K562 (cell line): ENCODE measurements around the gene LRRC4B. TPM values are rescaled to one million over a fixed set of nuclear protein-coding genes. Genes with fewer than 3 reads are reported as not detected.

Source experiments
- ATAC-seq: fragments of 200-7000 bp; cut with Tn5 transposase; 3 replicates; pipeline ENCODE4 v1.9.1; 2020; ENCODE audit warnings: moderate library complexity
- BruUV-seq: library from RNA; stranded (reverse); fragments of 400-500 nt; replicated peaks from 2 replicates; lab custom pipeline; 2021; lab: Mats Ljungman, UMichigan
- CTCF ChIA-PET: fragments of 300-600 bp; formaldehyde crosslinking; extraction: SDS; loops from one replicate; lab custom pipeline; 2021; ENCODE audit warnings: low intra/inter-chr PET ratio; lab: Yijun Ruan, JAX
- POLR2A ChIA-PET: fragments of 300-600, 350-650 bp; sonication (Branson Sonifier 250); formaldehyde crosslinking; extraction: SDS; loops from one replicate; lab custom pipeline; 2021; ENCODE audit warnings: antibody characterized with exemption, inconsistent platforms; lab: Yijun Ruan, JAX
- DNase-seq, 4 experiments: peaks; one replicate each; pipeline versions ENCODE4 v3.0.0 to v3.0.0-alpha.2; 2011 to 2018; ENCODE audit warnings: low spot score in 3 of 4, mixed read lengths in 3 of 4; ENCODE audit errors: extremely low read depth in 1 of 4
- FAIRE-seq: peaks from 2 replicates; lab custom pipeline; 2011; peaks lifted over from hg19 to GRCh38; lab: Jason Lieb, UNC
- H2AFZ ChIP-seq: 2 replicates; pipeline ENCODE4 v1.6.0; 2011; ENCODE audit warnings: low read depth, low read length, control low read depth, inconsistent platforms
- H3K27ac ChIP-seq: fragments of 200-600 bp; 3 replicates; pipeline ENCODE4 v1.8.0; 2011; ENCODE audit warnings: low read depth, mild to moderate bottlenecking, control low read depth, inconsistent platforms, low read length, moderate library complexity, mixed read lengths; ENCODE audit errors: extremely low read depth
- H3K27me3 ChIP-seq, 2 experiments: fragments of 300-600 bp in 1 of 2; 2 replicates in 1 of 2; 3 replicates in 1 of 2; pipeline versions ENCODE4 v1.6.0 to v1.8.0; 2011; ENCODE audit warnings: inconsistent platforms in 2 of 2, low read length in 2 of 2, mild to moderate bottlenecking in 1 of 2, mixed read lengths in 1 of 2, moderate library complexity in 1 of 2; ENCODE audit not compliant: control insufficient read depth in 2 of 2, insufficient read depth in 2 of 2
- H3K36me3 ChIP-seq: fragments of 300-600 bp; 3 replicates; pipeline ENCODE4 v1.8.0; 2011; ENCODE audit warnings: mild to moderate bottlenecking, low read length, inconsistent platforms; ENCODE audit not compliant: control insufficient read depth, insufficient read depth
- H3K4me1 ChIP-seq, 2 experiments: fragments of 200-600 bp in 1 of 2; replicated peaks in 1 of 2; 2 replicates in 1 of 2; 3 replicates in 1 of 2; pipeline versions ENCODE4 v1.5.1 to v1.8.0; 2011; ENCODE audit warnings: inconsistent platforms in 2 of 2, low read length in 2 of 2, mild to moderate bottlenecking in 1 of 2, mixed read lengths in 1 of 2, moderate library complexity in 1 of 2; ENCODE audit not compliant: control insufficient read depth in 2 of 2, insufficient read depth in 2 of 2
- H3K4me2 ChIP-seq: 2 replicates; pipeline ENCODE4 v1.6.1; 2011; ENCODE audit warnings: low read length, control low read depth, inconsistent platforms, mixed read lengths; ENCODE audit not compliant: insufficient read depth
- H3K4me3 ChIP-seq: fragments of 200-600 bp; sonication (generic), shearing (Covaris generic); 2 replicates; pipeline ENCODE4 v1.5.1; 2016; ENCODE audit warnings: control low read depth, inconsistent platforms
- H3K79me2 ChIP-seq: fragments of 200-600 bp; 3 replicates; pipeline ENCODE4 v1.8.0; 2011; ENCODE audit warnings: low read length, inconsistent platforms; ENCODE audit not compliant: control insufficient read depth, insufficient read depth
- H3K9ac ChIP-seq, 2 experiments: 2 replicates each; pipeline versions ENCODE4 v1.6.0 to v1.6.1; 2011; ENCODE audit warnings: low read depth in 2 of 2, low read length in 2 of 2, control low read depth in 1 of 2, inconsistent platforms in 1 of 2, mild to moderate bottlenecking in 1 of 2, mixed read lengths in 1 of 2; ENCODE audit not compliant: insufficient read depth in 1 of 2
- H3K9me1 ChIP-seq: one replicate; pipeline ENCODE4 v1.6.0; 2011; ENCODE audit warnings: inconsistent platforms, mild to moderate bottlenecking, low read length, moderate library complexity; ENCODE audit not compliant: control insufficient read depth, insufficient read depth
- H3K9me3 ChIP-seq: replicated peaks from 2 replicates; pipeline ENCODE4 v1.5.1; 2011; ENCODE audit warnings: low read depth, low read length, inconsistent platforms; ENCODE audit not compliant: control insufficient read depth, insufficient read depth
- H4K20me1 ChIP-seq: replicated peaks from 2 replicates; pipeline ENCODE4 v1.6.1; 2011; ENCODE audit warnings: low read length, inconsistent platforms, mixed read lengths; ENCODE audit not compliant: control insufficient read depth, insufficient read depth
- ZHX1 ChIP-seq: fragments of 150-350 bp; conservative IDR thresholded peaks from 2 replicates; pipeline ENCODE4 v1.6.1; 2014; ENCODE audit warnings: low read length
- ZNF124 ChIP-seq: sonication (generic); formaldehyde crosslinking; IDR thresholded peaks from 2 replicates; pipeline ENCODE4 v1.8.1; 2022; ENCODE audit warnings: missing genetic modification reagents
- ZNF146 ChIP-seq: IDR thresholded peaks from one replicate; pipeline ENCODE4 v1.6.1; 2018; ENCODE audit warnings: missing compliant biosample characterization; ENCODE audit not compliant: unreplicated experiment
- ZNF253 ChIP-seq: fragments of 250-450 bp; sonication (Bioruptor Pico); conservative IDR thresholded peaks from 2 replicates; pipeline ENCODE4 v1.6.1; 2021; ENCODE audit warnings: mild to moderate bottlenecking
- WGBS: fragments of 100-300 bp; shearing (Covaris generic); methylation state at CpG from one replicate; pipeline ENCODE4 v1.1.6; 2016; ENCODE audit warnings: low coverage, mixed read lengths; ENCODE audit not compliant: insufficient coverage; ENCODE audit errors: missing lambda C conversion rate; 5-methylcytosine and 5-hydroxymethylcytosine counted together
- in situ Hi-C: fragments of 300-500 bp; cut with MboI; formaldehyde crosslinking; loops from 4 replicates; pipeline ENCODE4 v1.15.0; 2018; ENCODE audit warnings: inconsistent platforms, mixed read lengths
- intact Hi-C: fragments of 100-400 bp; cut with micrococcal nuclease; formaldehyde crosslinking; loops from 2 replicates; pipeline ENCODE4 v1.14.2; 2022
- polyA plus RNA-seq, 8 experiments: library from polyadenylated mRNA; depleted of rRNA in 4 of 8; stranded (reverse) in 5 of 8; unstranded in 3 of 8; fragments of >200 nt; fragmentation: Nextera tagmentation in 2 of 8; fragmentation: Illumina TruSeq in 1 of 8; extraction: Ambion mirVana in 2 of 8; extraction: Trizol in 1 of 8; gene quantifications; 2 replicates each; pipeline versions ENCODE4 v1.2.1 to v1.2.3, GENCODE V29; 2011 to 2014; ENCODE audit warnings: inconsistent platforms in 1 of 8, missing spikeins in 1 of 8
- total RNA-seq, 7 experiments: library from RNA; depleted of rRNA in 6 of 7; stranded (reverse); fragments of >200 nt in 6 of 7; fragmentation: Illumina TruSeq in 2 of 7; extraction: Trizol in 2 of 7; gene quantifications; 2 replicates each; pipeline versions ENCODE4 v1.2.1 to v1.2.3, GENCODE V29; 2011 to 2021; ENCODE audit warnings: low replicate concordance in 1 of 7

The LRRC4B gene
- total and polyA plus RNA-seq, 9 of the 15 experiments (the other 6 are each of a cell fraction or from before 2014, with no cell fraction given) = 0.18 to 9.6 (median 2.9) TPM; not detected in 2

- POLR2A ChIA-PET = interaction anchor here (0.6 kb wide), 1 partner anchor 11 kb away, joined by 3 read pairs; no protein-coding TSS in a partner anchor
- Histone ChIP-seq H3K27me3 (no peaks in the 10 kb centered on the region; a peak in 1 of 5 replicates), H3K36me3 (peaks cover 53% of the 10 kb centered on the region; the same call in 2 of the 3 replicates), H3K4me1 (peaks cover 5 to 56% of the 10 kb centered on the region in 2 experiments; a peak in 4 of 5 replicates), H2AFZ (no peak overlapping the region), H3K79me2 (peaks cover 25% of the 10 kb centered on the region), H3K9ac (no peak overlapping the region), H3K9me3 (no peaks in the 10 kb centered on the region), H3K4me2 (no peak overlapping the region), H3K4me3 (no peak overlapping the region), H4K20me1 (peaks cover 7% of the 10 kb centered on the region; the same call in 1 of the 2 replicates), H3K27ac (no peak overlapping the region), H3K9me1 (no peaks in the 10 kb centered on the region)
- TF ChIP-seq ZNF253 (CRISPR knock-in tag) (no peak), ZNF146 (CRISPR knock-in tag) (no peak), ZNF124 (CRISPR knock-in tag) (0 out of 2 replicates have a peak, but pooled peaks have one; percentile 14), ZHX1 (no peak)
- no TSS peak for BruUV-seq
- DNase-seq (no peak), ATAC-seq (no peak), FAIRE-seq (no peak)
- WGBS = 53% methylated on average over 11 of the region's 16 CpGs
- intact Hi-C loops (no loop called here), in situ Hi-C loops (no loop called here)
- CTCF ChIA-PET = interaction anchor here (0.6 to 1.5 kb wide), 6 partner anchors 16 to 314 kb away, joined by 3 to 9 read pairs (median 4); no protein-coding TSS in a partner anchor
Observed at GRCh38 chr19:50479761-50480251, 88.4 kb downstream of the LRRC4B start.
